ENCODE results near the gene RNF13.
A peak's percentile ranks its signal among the peaks of the same experiment; 100 is the strongest.

The RNF13 gene

DNA sequence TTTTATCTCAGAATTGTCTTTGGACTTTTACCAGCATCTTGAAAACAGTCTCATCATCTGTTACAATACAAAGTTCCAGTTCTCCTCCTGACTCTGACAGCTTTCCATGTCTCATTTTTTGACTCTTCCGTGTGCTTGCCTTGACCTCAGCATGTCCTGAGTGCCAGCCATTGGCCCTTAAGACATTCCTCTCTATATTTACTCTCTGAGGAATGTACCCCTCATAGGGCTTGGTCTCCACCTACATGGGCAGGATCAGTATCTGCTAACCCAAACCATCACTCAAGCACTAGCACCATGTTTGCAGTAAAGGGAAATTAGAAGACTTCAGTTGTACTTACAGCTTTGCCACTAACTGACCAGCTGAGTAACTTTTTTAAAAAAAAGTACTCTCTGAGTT is 36.8 kb upstream of the RNF13 start:
- H3K27me3 ChIP-seq (replicated peaks; ENCODE audit: insufficient read depth, low read length): no peaks in the 10 kb centered on the region
- H3K9me3 ChIP-seq (replicated peaks; ENCODE audit: insufficient read depth, low read length): no peaks in the 10 kb centered on the region
- H3K4me3 ChIP-seq (ENCODE audit: low read length): no peak overlapping the region
- H3K79me2 ChIP-seq (ENCODE audit: low read length): no peaks in the 10 kb centered on the region
- H3F3A ChIP-seq (ENCODE audit: insufficient read depth, low read length): peaks cover 4% of the 10 kb centered on the region; the same call in 1 of the 2 replicates
- H3K4me1 ChIP-seq (ENCODE audit: low read length): 0 out of 2 replicates have a peak, but pooled peaks cover 1% of the 10 kb centered on the region
- no peak for TF ChIP-seq CTCF (IDR thresholded peaks at IDR 0.05; ENCODE audit: low read length)
- TF ChIP-seq EZH2phosphoT487 (IDR thresholded peaks at IDR 0.05; ENCODE audit: low read length): no peak
- TF ChIP-seq EZH2 (optimal IDR thresholded peaks at IDR 0.05; ENCODE audit: low read depth, low read length): no peak
- no peaks in the 10 kb centered on the region for H3K36me3 ChIP-seq (replicated peaks; ENCODE audit: insufficient read depth, low read length)
- H4K20me1 ChIP-seq (ENCODE audit: insufficient read depth, low read length): no peaks in the 10 kb centered on the region
- H3K9ac ChIP-seq (ENCODE audit: low read length): no peak overlapping the region
- no peaks in the 10 kb centered on the region for H3K9me2 ChIP-seq (replicated peaks; ENCODE audit: insufficient read depth, low read length)
- DNase-seq: no peak
- no peak overlapping the region for H3K27ac ChIP-seq (ENCODE audit: low read length)
- no peak overlapping the region for H3K4me2 ChIP-seq (ENCODE audit: low read depth, low read length)
- H2AFZ ChIP-seq (ENCODE audit: low read length): no peak overlapping the region

DNA sequence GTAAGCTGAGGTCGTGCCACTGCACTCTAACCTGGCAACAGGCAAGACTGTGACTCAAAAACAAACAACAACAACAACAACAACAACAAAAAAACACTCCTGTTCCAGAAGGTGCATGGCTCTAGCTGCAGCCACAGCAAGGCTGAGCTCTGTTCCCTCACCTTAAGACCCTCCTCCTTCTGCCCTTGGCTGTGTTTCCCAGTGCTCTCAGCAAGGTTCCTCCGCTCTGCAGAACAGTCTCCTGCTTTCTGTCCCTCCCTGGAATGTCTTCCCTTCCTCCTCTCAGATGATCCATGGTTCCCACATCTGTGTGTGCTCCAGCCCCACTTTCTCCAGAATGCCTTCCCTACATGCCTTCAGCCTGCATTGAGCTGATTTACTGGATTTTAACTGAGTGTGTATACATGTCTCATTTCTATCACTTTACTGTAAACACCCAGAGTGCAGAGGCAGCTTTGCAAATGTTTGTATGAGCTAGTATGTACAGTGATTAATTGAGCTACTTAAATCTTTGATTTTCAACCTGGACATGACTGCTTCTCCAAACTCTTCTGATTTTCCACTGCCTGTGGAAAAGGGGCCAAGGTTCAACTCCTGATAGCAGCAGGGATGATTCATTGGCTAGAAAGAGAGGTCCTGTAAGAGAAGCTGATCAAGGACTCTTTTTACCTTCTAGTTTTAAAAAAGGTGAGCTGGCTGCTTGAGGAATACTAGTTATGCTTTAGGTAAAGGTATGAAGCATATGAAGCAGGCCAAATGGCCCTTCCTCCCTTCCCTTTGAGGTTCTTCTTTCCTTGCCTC is 35.4 kb upstream of the RNF13 start:
- no peak for DNase-seq
- Histone ChIP-seq H3K36me3 (replicated peaks; ENCODE audit: insufficient read depth, low read length) (no peaks in the 10 kb centered on the region), H3K27ac (ENCODE audit: low read length) (no peak overlapping the region), H3K9ac (ENCODE audit: low read length) (no peak overlapping the region), H3K9me2 (replicated peaks; ENCODE audit: insufficient read depth, low read length) (no peaks in the 10 kb centered on the region), H4K20me1 (ENCODE audit: insufficient read depth, low read length) (no peaks in the 10 kb centered on the region), H3K79me2 (ENCODE audit: low read length) (no peaks in the 10 kb centered on the region), H3K4me1 (ENCODE audit: low read length) (peaks cover 8% of the 10 kb centered on the region; the same call in 1 of the 2 replicates), H3K27me3 (replicated peaks; ENCODE audit: insufficient read depth, low read length) (no peaks in the 10 kb centered on the region), H3K9me3 (replicated peaks; ENCODE audit: insufficient read depth, low read length) (no peaks in the 10 kb centered on the region), H3K4me2 (ENCODE audit: low read depth, low read length) (no peak overlapping the region), H2AFZ (ENCODE audit: low read length) (no peak overlapping the region), H3K4me3 (ENCODE audit: low read length) (no peak overlapping the region), H3F3A (ENCODE audit: insufficient read depth, low read length) (peaks cover 11% of the 10 kb centered on the region)
- no peak for TF ChIP-seq CTCF (IDR thresholded peaks at IDR 0.05; ENCODE audit: low read length)
- TF ChIP-seq EZH2 (optimal IDR thresholded peaks at IDR 0.05; ENCODE audit: low read depth, low read length): no peak
- no peak for TF ChIP-seq EZH2phosphoT487 (IDR thresholded peaks at IDR 0.05; ENCODE audit: low read length)

DNA sequence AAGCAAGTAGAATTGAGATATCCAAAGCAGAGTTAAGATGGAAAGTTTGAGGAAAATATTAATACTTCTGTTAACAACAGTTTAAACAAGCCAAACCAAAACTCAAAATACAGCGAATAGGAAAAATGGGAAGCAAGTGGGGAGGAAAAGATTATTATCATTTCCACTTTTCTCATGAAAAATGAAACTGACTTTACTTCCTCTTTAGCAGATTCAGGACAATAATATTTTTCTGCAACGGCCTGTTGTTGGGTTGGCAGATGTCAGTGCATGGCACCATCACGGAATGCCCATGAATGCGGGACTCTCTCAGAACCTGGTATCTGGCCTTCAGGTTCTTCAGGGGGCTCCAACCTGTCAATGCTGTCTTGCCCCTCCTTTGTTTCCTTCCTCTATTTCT is 31.8 kb upstream of the RNF13 start:
- peaks cover 11% of the 10 kb centered on the region for H3F3A ChIP-seq (ENCODE audit: insufficient read depth, low read length)

More for the DNA sequence above, 31.8 kb upstream of the RNF13 start:
- no peaks in the 10 kb centered on the region for H3K36me3 ChIP-seq (replicated peaks; ENCODE audit: insufficient read depth, low read length)
- H3K79me2 ChIP-seq (ENCODE audit: low read length): no peaks in the 10 kb centered on the region
- H3K4me3 ChIP-seq (ENCODE audit: low read length): peak overlapping the region; percentile 23
- peak overlapping the region; percentile 56 for H3K4me2 ChIP-seq (ENCODE audit: low read depth, low read length)
- peaks cover 8% of the 10 kb centered on the region; the same call in 1 of the 2 replicates for H3K4me1 ChIP-seq (ENCODE audit: low read length)
- no peak overlapping the region; the same call in 1 of the 2 replicates for H3K9ac ChIP-seq (ENCODE audit: low read length)
- TF ChIP-seq CTCF (IDR thresholded peaks at IDR 0.05; ENCODE audit: low read length): no peak
- TF ChIP-seq EZH2 (optimal IDR thresholded peaks at IDR 0.05; ENCODE audit: low read depth, low read length): no peak
- TF ChIP-seq EZH2phosphoT487 (IDR thresholded peaks at IDR 0.05; ENCODE audit: low read length): no peak
- H3K9me2 ChIP-seq (replicated peaks; ENCODE audit: insufficient read depth, low read length): no peaks in the 10 kb centered on the region
- no peaks in the 10 kb centered on the region for H4K20me1 ChIP-seq (ENCODE audit: insufficient read depth, low read length)
- peak; percentile 32 for DNase-seq
- no peaks in the 10 kb centered on the region for H3K27me3 ChIP-seq (replicated peaks; ENCODE audit: insufficient read depth, low read length)
- H2AFZ ChIP-seq (ENCODE audit: low read length): peak overlapping the region; percentile 31
- H3K27ac ChIP-seq (ENCODE audit: low read length): peak overlapping the region; percentile 19; the same call in 1 of the 2 replicates
- H3K9me3 ChIP-seq (replicated peaks; ENCODE audit: insufficient read depth, low read length): no peaks in the 10 kb centered on the region

All from MM.1S (cell line).